HG02588 (cell line): ENCODE measurements around the gene EML1.

Experiments used
- ATAC-seq: cut with Tn5 transposase; IDR thresholded peaks from one replicate; pipeline ENCODE4 v1.9.1; 2021; ENCODE audit warnings: mild to moderate bottlenecking, moderate library complexity; ENCODE audit not compliant: unreplicated experiment

EML1 gene

DNA sequence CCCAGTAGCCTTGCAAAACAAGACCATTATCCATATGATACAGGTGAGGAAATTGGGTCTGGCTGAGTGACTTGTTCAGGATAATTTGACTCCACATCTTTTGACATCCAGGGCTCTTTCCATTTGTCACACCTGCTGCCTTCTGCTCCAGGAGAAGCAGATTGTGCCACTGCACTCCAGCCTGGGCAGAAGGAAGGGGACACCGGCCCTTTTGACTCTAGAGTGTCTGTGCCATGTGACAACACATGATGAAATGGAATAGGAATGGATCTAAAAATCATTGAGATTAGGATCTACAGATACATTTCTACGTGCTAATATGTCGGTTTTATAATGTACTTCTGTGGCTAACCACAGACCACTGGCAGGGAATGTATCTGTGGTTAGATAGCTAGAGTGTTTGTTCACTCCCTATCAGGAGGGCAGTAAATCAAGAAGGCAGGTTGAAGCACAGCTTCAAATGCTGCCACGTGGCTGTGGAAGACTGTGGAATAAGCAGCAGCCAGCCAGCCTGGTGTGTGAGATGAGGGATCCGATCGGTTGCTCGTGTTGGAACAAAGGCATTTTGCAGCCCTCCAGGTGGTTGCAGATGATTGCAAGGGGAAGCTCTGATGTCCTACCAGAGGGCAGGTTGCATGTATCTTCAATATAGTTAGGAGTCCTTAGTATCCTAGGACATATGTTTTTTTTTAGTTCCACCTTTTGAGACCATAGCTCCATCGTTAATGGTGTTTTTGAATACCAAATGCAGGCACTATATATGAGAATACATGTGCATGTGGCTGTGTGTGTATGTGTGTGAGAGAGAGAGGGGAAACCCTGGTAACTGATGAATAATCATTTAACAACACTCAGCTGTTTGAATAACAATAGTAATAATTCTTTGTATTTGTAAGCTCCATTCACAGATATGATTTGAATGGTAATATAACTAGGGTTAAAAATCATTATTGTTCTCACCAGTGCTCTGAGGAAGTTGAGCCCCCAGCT lies 28.6 kb downstream of the EML1 start:
- ATAC-seq, result no peak

DNA sequence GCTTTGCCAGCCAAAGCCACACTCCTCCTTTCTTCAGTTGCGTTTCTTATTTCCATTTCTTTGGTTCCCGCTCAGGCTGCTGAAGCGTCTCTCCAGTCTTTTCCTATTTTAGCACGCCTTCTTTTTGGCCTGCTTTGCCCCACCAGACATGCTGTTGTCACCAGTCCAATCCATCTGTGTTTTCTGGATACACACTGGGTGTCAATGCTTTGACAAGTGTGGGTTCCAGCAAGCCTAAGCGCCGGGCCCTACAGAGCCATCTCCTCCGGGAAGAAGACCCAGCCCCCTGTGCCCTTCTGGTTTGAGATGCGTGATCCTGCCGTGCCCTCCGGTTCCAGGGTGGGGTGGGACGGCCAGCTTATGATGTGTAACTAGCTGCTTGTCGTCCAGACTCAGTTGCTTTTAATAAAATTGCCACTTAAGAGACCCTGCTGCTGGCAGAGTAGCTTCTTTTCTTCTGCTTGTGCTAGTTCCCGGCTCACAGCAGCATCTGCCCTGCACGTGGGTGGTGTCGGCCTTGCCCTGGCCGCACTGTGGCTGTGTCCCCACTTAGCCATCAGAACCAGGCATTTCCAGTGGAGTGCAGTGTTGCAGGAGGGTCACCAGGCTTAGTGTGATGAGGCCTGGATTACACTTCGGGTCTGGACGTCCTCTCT lies 29.7 kb downstream of the EML1 start:
- ATAC-seq, result no peak

- no peak for ATAC-seq
Observed at GRCh38 chr14:99824776-99825175, 31.6 kb downstream of the EML1 start.

GRCh38 chr14:99829450-99829849 lies 36.2 kb downstream of the EML1 start:
- no peak for ATAC-seq

DNA sequence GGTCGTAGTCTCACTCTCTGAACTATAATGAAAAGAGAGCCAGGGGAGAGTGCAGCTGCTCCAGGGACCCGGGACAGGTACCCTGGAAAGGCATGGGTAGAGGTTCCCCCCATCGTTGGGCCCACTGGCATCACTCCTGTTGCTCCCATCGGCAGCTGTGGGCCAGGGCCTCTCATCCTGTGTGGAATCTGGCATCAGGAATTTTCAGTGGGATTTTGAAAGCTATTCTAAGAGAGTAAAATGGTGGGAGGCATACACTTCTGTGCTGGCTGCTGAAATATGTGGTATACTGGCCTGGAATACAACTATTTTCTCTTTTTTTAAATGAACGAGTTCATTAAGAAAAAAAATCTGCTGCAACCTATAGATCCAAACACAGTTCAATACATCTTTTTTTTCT lies 38.1 kb downstream of the EML1 start:
- no peak for ATAC-seq

DNA sequence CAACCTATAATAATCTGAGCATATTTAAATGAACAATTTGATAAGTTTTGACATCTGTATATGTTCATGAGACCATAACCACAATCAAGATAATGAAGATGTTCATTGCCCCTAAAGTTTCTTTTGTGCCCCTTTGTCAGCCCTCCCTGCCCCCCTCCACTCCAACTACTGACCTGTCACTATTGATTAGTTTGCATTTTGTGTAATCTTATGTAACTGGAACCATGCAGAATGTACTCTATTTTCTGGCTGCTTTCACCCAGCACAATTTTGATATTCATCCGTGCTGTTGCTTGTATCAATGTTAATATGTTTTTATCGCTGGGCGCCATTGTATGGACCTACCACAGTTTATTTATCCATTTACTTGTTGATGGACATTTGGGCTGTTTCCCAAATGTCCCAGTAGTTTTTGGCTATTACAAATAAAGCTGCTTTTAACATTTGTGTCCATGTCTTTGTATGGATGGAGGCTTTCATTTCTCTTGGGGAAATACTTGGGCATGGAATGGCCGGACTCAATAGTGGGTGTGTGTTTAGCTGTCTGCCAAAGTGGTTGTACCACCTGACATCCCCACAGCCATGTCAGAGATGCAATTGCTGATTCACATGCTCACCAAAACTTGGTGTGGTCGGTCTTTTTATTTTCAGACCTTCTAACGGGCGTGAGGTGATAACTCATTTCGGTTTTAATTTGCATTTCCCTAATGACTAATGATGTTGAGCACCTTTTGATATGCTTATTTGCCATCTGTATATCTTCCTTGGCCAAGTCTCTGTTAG lies 38.9 kb downstream of the EML1 start:
- no peak for ATAC-seq

GRCh38 chr14:99837822-99838221 lies 44.6 kb downstream of the EML1 start:
- ATAC-seq, result no peak

GRCh38 chr14:99838639-99839134 lies 45.5 kb downstream of the EML1 start:
- no peak for ATAC-seq

DNA sequence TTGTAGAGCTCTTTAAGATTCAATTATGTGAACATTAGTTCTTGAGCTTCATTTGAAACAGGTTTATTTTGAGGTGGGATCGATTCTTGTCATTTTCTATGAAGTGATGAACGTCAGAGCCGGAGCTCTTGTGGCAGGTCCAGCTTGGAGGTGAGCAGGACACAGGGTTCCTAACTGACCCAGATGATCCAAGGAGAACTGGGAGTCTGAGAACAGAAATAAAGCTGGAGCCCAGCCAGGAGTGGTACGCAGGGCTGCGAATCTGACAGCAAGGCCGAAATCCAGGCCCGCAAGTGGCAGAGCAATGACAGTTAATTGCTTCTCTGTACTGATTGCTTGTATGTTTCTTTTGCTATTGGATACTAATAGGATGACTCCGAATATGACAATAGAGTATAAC lies 46.5 kb downstream of the EML1 start:
- no peak for ATAC-seq

DNA sequence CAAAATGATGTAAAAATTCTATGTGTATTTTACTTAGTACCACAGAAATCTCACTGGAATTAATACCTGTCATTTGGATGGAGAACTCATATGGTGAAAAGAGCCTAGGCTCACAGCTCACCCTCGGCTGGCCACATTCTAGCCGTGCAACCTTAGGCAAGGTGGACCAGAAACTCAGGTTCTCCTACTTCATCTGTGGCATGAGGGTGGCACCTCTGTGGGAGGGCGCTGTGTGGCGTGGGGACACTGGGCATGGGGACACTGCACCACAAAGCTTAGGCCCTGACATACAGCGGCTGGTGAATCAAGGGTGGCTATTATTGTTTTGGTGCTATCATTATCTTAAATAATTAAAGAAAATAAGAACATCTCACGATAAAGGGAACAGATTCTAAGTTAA lies 47.1 kb downstream of the EML1 start:
- no peak for ATAC-seq

DNA sequence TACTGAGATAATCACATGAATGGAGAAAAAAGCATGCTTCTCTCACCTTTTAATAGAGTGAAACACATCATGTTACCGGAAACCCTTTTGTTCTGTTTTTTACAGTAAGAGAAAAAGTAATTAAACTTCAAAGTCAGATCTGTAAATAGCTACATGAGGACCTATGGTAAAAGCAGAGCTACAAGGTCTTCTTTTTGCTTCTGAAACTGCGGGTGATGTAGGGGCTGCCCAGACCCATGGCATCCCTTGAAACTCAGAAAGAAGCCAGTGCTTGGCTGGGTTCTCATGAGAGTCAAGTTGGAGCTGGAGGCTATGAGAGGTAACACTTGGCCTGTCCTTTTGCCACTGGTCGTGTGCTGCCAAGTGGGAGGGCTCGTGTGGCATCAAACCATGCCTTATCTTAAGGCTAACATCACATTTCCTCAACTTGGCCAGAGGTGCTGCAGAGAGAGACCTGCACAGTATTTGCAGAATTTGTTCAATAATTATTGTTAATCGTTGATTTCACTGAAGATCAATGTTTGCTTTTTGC lies 47.6 kb downstream of the EML1 start:
- no peak for ATAC-seq

DNA sequence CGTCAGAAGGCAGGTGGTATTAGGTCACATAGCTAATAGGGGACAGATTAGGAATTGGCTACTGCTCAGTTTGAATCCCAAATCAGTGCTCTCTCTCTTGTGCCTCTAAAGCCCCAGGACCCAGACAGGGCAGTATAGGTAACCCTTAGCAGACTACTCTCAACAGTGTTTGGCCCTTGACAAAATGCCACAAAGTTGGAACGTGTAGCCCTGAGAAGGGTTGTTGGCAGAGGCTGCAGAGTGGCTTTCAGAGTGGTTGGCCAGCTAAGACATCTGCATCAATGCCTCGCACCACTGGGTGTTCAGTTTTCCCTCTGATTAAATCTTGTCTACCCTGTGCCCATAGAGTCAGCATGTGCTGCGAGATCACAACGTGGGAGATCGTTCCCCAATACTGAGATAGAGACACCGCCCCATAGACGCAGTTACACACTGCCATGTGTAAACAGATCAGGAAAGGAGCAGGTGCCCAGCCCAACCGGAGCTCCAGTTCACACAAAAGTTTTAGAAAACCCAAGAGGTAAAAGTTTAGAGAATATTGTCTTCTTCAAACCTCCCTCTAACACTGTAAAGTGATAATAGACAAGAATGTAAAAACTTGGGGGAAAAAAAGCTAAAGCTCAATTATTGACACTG lies 48.3 kb downstream of the EML1 start:
- ATAC-seq, result no peak

- ATAC-seq, result no peak
Observed at GRCh38 chr14:99842141-99842540, 48.9 kb downstream of the EML1 start.

DNA sequence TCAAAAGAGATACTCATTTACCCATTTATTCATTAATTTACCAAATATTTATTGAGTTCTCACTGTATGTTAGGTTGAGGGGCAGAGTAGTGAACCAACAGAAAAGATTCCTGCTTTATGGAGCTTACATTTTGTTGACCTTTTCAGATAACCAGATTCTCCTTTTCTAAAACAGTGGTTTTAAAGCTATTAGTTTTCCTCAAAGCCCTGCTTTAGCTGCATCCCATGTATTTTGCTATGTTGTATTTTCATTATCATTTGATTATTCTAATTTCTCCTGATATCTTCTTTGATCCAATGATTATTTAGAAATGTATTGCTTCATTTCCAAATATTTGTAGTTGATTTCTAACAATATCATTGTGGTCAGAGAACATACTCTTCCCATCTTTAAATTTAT lies 53.6 kb downstream of the EML1 start:
- no peak for ATAC-seq

DNA sequence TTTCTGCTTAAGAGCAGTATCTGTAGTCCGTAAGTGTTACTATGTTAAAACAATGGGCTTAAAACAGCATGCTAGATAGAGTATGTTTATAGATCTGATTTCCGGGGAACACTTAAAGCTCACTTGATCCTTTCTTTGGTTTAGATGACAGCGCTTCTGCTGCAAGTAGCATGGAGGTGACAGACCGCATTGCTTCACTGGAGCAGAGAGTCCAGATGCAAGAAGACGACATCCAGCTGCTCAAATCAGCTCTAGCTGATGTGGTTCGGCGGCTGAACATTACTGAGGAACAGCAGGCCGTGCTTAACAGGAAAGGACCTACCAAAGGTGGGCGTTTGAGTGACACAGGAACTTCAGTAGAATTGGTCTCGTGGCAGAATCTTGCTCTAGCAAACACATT lies 57.5 kb downstream of the EML1 start:
- no peak for ATAC-seq

DNA sequence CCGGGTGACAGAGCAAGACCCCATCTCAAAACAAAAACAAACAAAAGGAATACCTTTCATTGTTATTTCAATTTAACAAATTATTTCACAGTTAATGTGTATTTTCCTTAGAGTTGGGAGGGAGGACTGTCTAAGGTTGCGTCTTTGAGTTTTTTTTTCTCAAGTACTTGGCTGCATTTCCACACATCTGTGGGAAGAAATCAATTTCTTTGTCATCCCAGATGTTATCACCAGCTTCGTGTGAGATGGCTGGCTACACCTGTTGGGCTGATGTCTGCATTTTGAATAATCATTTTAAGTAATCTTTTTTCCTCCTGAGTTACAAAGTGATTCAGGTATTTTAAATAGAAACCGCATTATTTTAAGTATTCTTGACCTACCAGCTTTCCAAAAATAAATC lies 59.4 kb downstream of the EML1 start:
- ATAC-seq, result no peak

DNA sequence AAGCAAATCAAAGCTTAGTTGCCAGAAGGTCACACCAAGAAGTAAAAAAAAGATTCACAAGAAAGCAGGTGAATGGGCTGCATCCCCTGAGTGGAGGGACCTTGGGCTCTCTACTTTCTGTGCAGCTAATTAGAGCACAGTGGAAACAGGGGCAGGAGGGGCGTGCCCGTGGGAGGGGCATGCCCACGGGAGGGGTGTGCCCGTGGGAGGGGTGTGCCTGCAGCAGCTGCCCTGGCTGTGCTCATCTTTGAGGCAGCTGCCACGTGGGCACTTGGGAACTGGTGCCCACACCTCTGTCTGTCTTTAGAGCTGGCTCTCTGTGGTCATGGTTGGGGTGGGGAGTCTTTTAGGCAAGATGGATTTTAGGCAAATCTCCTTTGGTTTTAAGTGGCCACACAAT lies 60.0 kb downstream of the EML1 start:
- ATAC-seq, result no peak

DNA sequence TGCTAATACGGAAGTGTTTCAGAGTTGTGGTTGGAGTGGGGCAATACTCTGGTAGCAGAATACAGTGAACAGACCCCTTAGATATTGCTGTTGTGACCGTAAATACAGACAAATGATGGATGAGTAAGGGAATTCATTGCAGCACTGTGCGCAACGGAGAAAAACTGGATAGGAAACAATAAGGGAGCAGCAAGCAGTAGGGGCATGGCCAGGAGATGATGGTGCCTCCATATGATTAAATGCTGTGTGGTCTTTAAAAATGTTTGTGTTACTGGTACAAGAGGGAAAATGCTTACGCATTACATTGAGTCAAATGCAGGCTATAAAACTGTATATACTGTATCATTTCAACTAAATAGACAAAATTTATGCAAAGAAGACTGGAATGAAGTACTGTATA lies 61.6 kb downstream of the EML1 start:
- ATAC-seq, result no peak

GRCh38 chr14:99855271-99855670 lies 62.1 kb downstream of the EML1 start:
- no peak for ATAC-seq

GRCh38 chr14:99857551-99857950 lies 64.3 kb downstream of the EML1 start:
- no peak for ATAC-seq

DNA sequence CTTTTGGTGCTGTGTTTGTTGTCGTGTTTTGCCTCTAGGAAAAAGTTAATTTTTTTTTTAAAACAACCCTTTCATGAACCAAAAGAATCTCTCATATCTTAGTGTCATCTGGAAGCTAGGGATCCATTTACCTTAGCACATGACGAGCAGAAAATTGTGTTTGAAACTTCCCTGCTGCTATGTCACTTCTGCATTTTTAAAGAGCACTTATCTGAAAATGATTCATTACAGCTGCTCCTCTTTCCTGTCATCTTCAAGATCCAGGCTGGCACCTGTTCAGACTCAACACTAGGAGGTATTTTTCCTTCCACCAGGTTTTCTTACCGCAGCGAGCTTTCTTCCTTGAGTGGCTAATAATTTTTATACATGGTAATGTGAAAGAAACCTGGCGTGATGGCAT lies 67.0 kb downstream of the EML1 start:
- ATAC-seq, result no peak
